H1 (cell line): ENCODE data around the gene SLC25A22. TPM values are rescaled to one million over a fixed set of nuclear protein-coding genes. Genes with fewer than 3 reads are reported as not detected.

Source experiments
- CTCF ChIA-PET: fragments of 300-600 bp; sonication (Branson Sonifier 250); formaldehyde crosslinking; loops from one replicate; lab custom pipeline; 2021; ENCODE audit not compliant: partially characterized antibody; lab: Charles Lee
- POLR2A ChIA-PET: fragments of 300-600 bp; sonication (Branson Sonifier 250); formaldehyde crosslinking; loops from one replicate; lab custom pipeline; 2021; ENCODE audit warnings: inconsistent platforms; ENCODE audit not compliant: partially characterized antibody; lab: Charles Lee
- DNase-seq, 2 experiments: peaks; one replicate each; pipeline versions ENCODE4 v3.0.0 to v3.0.0-alpha.2; 2010 to 2022; ENCODE audit warnings: low spot score in 2 of 2, low read depth in 1 of 2, mixed read lengths in 1 of 2
- FAIRE-seq: peaks from 2 replicates; lab custom pipeline; 2011; peaks lifted over from hg19 to GRCh38; lab: Jason Lieb, UNC
- H2AFZ ChIP-seq: 2 replicates; pipeline ENCODE4 v1.8.1; 2012; ENCODE audit warnings: low read length, inconsistent platforms
- H2AK5ac ChIP-seq: 2 replicates; pipeline ENCODE4 v1.6.1; 2013; ENCODE audit warnings: low read depth, low read length
- H2BK120ac ChIP-seq: replicated peaks from 2 replicates; pipeline ENCODE3; 2013; ENCODE audit warnings: low read depth, low read length, inconsistent platforms
- H2BK12ac ChIP-seq: 2 replicates; pipeline ENCODE4 v1.6.1; 2013; ENCODE audit warnings: low read depth, low read length
- H2BK15ac ChIP-seq: 2 replicates; pipeline ENCODE4 v1.6.1; 2013; ENCODE audit warnings: low read length
- H2BK20ac ChIP-seq: 2 replicates; pipeline ENCODE4 v1.6.1; 2013; ENCODE audit warnings: low read length
- H2BK5ac ChIP-seq: 2 replicates; pipeline ENCODE4 v1.6.1; 2013; ENCODE audit warnings: low read depth, low read length
- H3K14ac ChIP-seq: 2 replicates; pipeline ENCODE4 v1.6.1; 2013; ENCODE audit warnings: inconsistent platforms; ENCODE audit not compliant: insufficient read length
- H3K18ac ChIP-seq: 2 replicates; pipeline ENCODE4 v1.6.1; 2013; ENCODE audit warnings: low read length; ENCODE audit errors: extremely low read depth
- H3K23ac ChIP-seq: 2 replicates; pipeline ENCODE4 v1.6.1; 2013; ENCODE audit warnings: inconsistent platforms; ENCODE audit not compliant: insufficient read length
- H3K23me2 ChIP-seq: 2 replicates; pipeline ENCODE4 v1.6.1; 2013; ENCODE audit warnings: low read depth, low read length
- H3K27ac ChIP-seq: 2 replicates; pipeline ENCODE4 v1.6.1; 2011; ENCODE audit warnings: low read depth, low read length, inconsistent platforms
- H3K27me3 ChIP-seq, 4 experiments: replicated peaks in 1 of 4; 1 replicate in 1 of 4; 2 replicates in 3 of 4; pipeline versions ENCODE4 v1.6.1 to v1.8.1; 2011 to 2013; ENCODE audit warnings: low read length in 3 of 4, mild to moderate bottlenecking in 3 of 4, inconsistent platforms in 2 of 4, mixed read lengths in 2 of 4, moderate library complexity in 1 of 4; ENCODE audit not compliant: control insufficient read depth in 3 of 4, insufficient read depth in 3 of 4; ENCODE audit errors: extremely low read depth in 1 of 4
- H3K36me3 ChIP-seq, 4 experiments: 2 replicates each; pipeline versions ENCODE4 v1.6.1 to v1.8.1; 2011 to 2013; ENCODE audit warnings: mild to moderate bottlenecking in 4 of 4, low read length in 3 of 4, moderate library complexity in 2 of 4, control low read depth in 1 of 4, inconsistent platforms in 1 of 4; ENCODE audit not compliant: insufficient read depth in 4 of 4, control insufficient read depth in 2 of 4
- H3K4ac ChIP-seq: replicated peaks from 2 replicates; pipeline ENCODE3; 2013; ENCODE audit warnings: low read length, low read depth, mixed read lengths, inconsistent platforms; ENCODE audit not compliant: insufficient read length
- H3K4me1 ChIP-seq, 4 experiments: replicated peaks in 1 of 4; 1 replicate in 1 of 4; 2 replicates in 3 of 4; pipeline versions ENCODE4 v1.6.1 to v1.8.1; 2011 to 2013; ENCODE audit warnings: low read length in 3 of 4, inconsistent platforms in 2 of 4, mixed read lengths in 1 of 4; ENCODE audit not compliant: insufficient read depth in 4 of 4, control insufficient read depth in 3 of 4
- H3K4me2 ChIP-seq, 2 experiments: 2 replicates each; pipeline versions ENCODE4 v1.6.1 to v1.8.1; 2011 to 2013; ENCODE audit warnings: low read depth in 2 of 2, low read length in 2 of 2, control low read depth in 1 of 2, inconsistent platforms in 1 of 2, mild to moderate bottlenecking in 1 of 2; ENCODE audit not compliant: insufficient read depth in 1 of 2
- H3K4me3 ChIP-seq, 4 experiments: fragments of 200-600, 300-600 bp in 1 of 4; sonication (generic), shearing (Covaris generic), sonication (Bioruptor Twin) in 1 of 4; 2 replicates each; pipeline versions ENCODE4 v1.5.1 to v1.8.1; 2011 to 2016; ENCODE audit warnings: low read length in 4 of 4, low read depth in 3 of 4, control low read depth in 2 of 4, inconsistent platforms in 2 of 4, mild to moderate bottlenecking in 2 of 4, mixed read lengths in 1 of 4, moderate library complexity in 1 of 4; ENCODE audit not compliant: insufficient read depth in 2 of 4; ENCODE audit errors: extremely low read depth in 1 of 4
- H3K56ac ChIP-seq: replicated peaks from 2 replicates; pipeline ENCODE3; 2013; ENCODE audit warnings: low read depth, mild to moderate bottlenecking, mixed read lengths, low read length, inconsistent platforms; ENCODE audit not compliant: insufficient read length
- H3K79me1 ChIP-seq: 2 replicates; pipeline ENCODE4 v1.6.1; 2013; ENCODE audit warnings: low read depth, low read length, control low read depth
- H3K79me2 ChIP-seq, 2 experiments: 2 replicates each; pipeline versions ENCODE4 v1.6.1 to v1.8.1; 2012 to 2013; ENCODE audit warnings: low read length in 2 of 2, mild to moderate bottlenecking in 2 of 2, inconsistent platforms in 1 of 2; ENCODE audit not compliant: insufficient read depth in 2 of 2, control insufficient read depth in 1 of 2
- H3K9ac ChIP-seq, 4 experiments: replicated peaks in 1 of 4; 1 replicate in 1 of 4; 2 replicates in 3 of 4; pipeline versions ENCODE4 v1.6.1 to v1.8.1; 2011 to 2013; ENCODE audit warnings: low read depth in 3 of 4, low read length in 3 of 4, control low read depth in 2 of 4, mild to moderate bottlenecking in 2 of 4, moderate library complexity in 2 of 4, inconsistent platforms in 1 of 4; ENCODE audit errors: extremely low read depth in 1 of 4
- H3K9me3 ChIP-seq, 2 experiments: 2 replicates each; pipeline versions ENCODE4 v1.6.1 to v1.8.1; 2012 to 2013; ENCODE audit warnings: mild to moderate bottlenecking in 2 of 2, moderate library complexity in 2 of 2, control low read depth in 1 of 2, inconsistent platforms in 1 of 2, low read depth in 1 of 2, low read length in 1 of 2, mixed read lengths in 1 of 2; ENCODE audit not compliant: insufficient read depth in 2 of 2
- H4K20me1 ChIP-seq, 2 experiments: replicated peaks in 1 of 2; 2 replicates each; pipeline versions ENCODE3 to v1.8.1; 2011 to 2013; ENCODE audit warnings: inconsistent platforms in 2 of 2, low read length in 2 of 2, mild to moderate bottlenecking in 1 of 2; ENCODE audit not compliant: insufficient read depth in 2 of 2, control insufficient read depth in 1 of 2
- H4K5ac ChIP-seq: 2 replicates; pipeline ENCODE4 v1.6.1; 2013; ENCODE audit warnings: low read length, low read depth, mixed read lengths, inconsistent platforms; ENCODE audit not compliant: insufficient read length
- H4K8ac ChIP-seq: 2 replicates; pipeline ENCODE4 v1.8.0; 2013; ENCODE audit warnings: mild to moderate bottlenecking, moderate library complexity, low read length, inconsistent platforms; ENCODE audit not compliant: insufficient read depth; ENCODE audit errors: extremely low read depth
- H4K91ac ChIP-seq: replicated peaks from 2 replicates; pipeline ENCODE3; 2013; ENCODE audit warnings: low read length, mixed read lengths, inconsistent platforms; ENCODE audit not compliant: insufficient read length
- BCL11A ChIP-seq, 2 experiments: IDR thresholded peaks; one replicate each; pipeline ENCODE4 v1.6.1; 2011; ENCODE audit warnings: low read depth in 2 of 2, low read length in 2 of 2, mild to moderate bottlenecking in 2 of 2
- CEBPB ChIP-seq: IDR thresholded peaks from 2 replicates; pipeline ENCODE4 v1.6.1; 2012; ENCODE audit warnings: low read depth, low read length
- CHD1 ChIP-seq: IDR thresholded peaks from 2 replicates; pipeline ENCODE4 v1.6.1; 2012; ENCODE audit warnings: low read depth, low read length, improper control_type of control experiment
- EP300 ChIP-seq, 2 experiments: IDR thresholded peaks; 1 replicate in 1 of 2; 2 replicates in 1 of 2; pipeline ENCODE4 v1.6.1; 2011 to 2012; ENCODE audit warnings: low read depth in 2 of 2, low read length in 2 of 2, mild to moderate bottlenecking in 2 of 2, borderline replicate concordance in 1 of 2, inconsistent platforms in 1 of 2, moderate library complexity in 1 of 2
- NRF1 ChIP-seq: IDR thresholded peaks from 2 replicates; pipeline ENCODE4 v1.6.1; 2011; ENCODE audit warnings: mild to moderate bottlenecking, low read depth, low read length, improper control_type of control experiment
- RBBP5 ChIP-seq: IDR thresholded peaks from 2 replicates; pipeline ENCODE4 v1.7.1; 2012; ENCODE audit warnings: low read depth, mild to moderate bottlenecking, inconsistent platforms, low read length, moderate library complexity, borderline replicate concordance
- RFX5 ChIP-seq: IDR thresholded peaks from 2 replicates; pipeline ENCODE4 v1.6.1; 2011; ENCODE audit warnings: low read depth, low read length, improper control_type of control experiment, borderline replicate concordance
- RNF2 ChIP-seq: fragments of 200-900, 300-1000 bp; sonication (generic); IDR thresholded peaks from 2 replicates; pipeline ENCODE4 v1.7.1; 2016; ENCODE audit warnings: borderline replicate concordance, low read depth, mild to moderate bottlenecking, antibody characterized with exemption, low read length; ENCODE audit not compliant: poor library complexity, severe bottlenecking; ENCODE audit errors: missing control alignments
- TEAD4 ChIP-seq: IDR thresholded peaks from 2 replicates; pipeline ENCODE4 v1.6.1; 2012; ENCODE audit warnings: low read depth, low read length, inconsistent platforms, mixed read lengths
- WGBS, 2 experiments: shearing (Covaris generic) in 1 of 2; methylation state at CpG; one replicate each; pipeline versions ENCODE4 v1.1.6 to v1.1.7; 2013 to 2015; ENCODE audit warnings: low lambda C conversion rate in 2 of 2, mixed read lengths in 2 of 2, inconsistent platforms in 1 of 2, low coverage in 1 of 2, missing lambda C conversion rate in 1 of 2; ENCODE audit not compliant: insufficient replicate concordance in 2 of 2, insufficient coverage in 1 of 2, insufficient read length in 1 of 2; ENCODE audit errors: extremely low coverage in 1 of 2, missing lambda C conversion rate in 1 of 2; 5-methylcytosine and 5-hydroxymethylcytosine counted together
- polyA plus RNA-seq, 7 experiments: library from polyadenylated mRNA; depleted of rRNA in 3 of 7; stranded (reverse) in 5 of 7; unstranded in 2 of 7; fragments of >200 nt in 5 of 7; fragments of 200-250 nt in 2 of 7; gene quantifications; 1 replicate in 5 of 7; 2 replicates in 1 of 7; 4 replicates in 1 of 7; pipeline versions ENCODE4 v1.2.1 to v1.2.3, GENCODE V29; 2011 to 2013; ENCODE audit warnings: missing spikeins in 2 of 7, mixed read lengths in 2 of 7
- total RNA-seq: library from RNA; stranded (reverse); fragmentation: NEBNext Ultra II Directional; extraction: Animal tissue kit (Norgen Biotek cat#: 25700); gene quantifications from 2 replicates; pipeline ENCODE4 v1.2.1, GENCODE V29; 2021
- TF ChIP-seq, protein P1 (sequence below), 3 experiments: IDR thresholded peaks; 1 replicate in 2 of 3; 2 replicates in 1 of 3; pipeline versions ENCODE4 v1.5.1 to v1.6.1; 2011; ENCODE audit warnings: low read length in 3 of 3, mild to moderate bottlenecking in 3 of 3, inconsistent platforms in 2 of 3, low read depth in 1 of 3, moderate library complexity in 1 of 3; ENCODE audit not compliant: insufficient read depth in 1 of 3; ENCODE audit errors: control extremely low read depth in 1 of 3

Gene SLC25A22
- total and polyA plus RNA-seq, 2 of the 8 experiments (the other 6 are each of a cell fraction or from before 2014, with no cell fraction given) = 31.5 to 48.0 TPM

DNA sequence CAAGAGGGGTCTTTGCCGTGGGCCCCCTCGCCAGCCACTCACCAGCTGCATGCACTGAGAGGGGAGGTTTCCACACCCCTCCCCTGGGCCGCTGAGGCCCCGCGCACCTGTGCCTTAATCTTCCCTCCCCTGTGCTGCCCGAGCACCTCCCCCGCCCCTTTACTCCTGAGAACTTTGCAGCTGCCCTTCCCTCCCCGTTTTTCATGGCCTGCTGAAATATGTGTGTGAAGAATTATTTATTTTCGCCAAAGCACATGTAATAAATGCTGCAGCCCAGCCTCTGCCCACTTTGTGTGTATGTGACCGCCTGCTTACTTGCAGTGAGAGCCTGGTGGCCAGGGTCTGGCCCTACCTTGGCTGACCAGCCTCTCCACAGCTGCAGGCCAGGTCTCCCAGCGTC lies 26.9 kb upstream of the SLC25A22 start:
- Histone ChIP-seq H4K5ac (no peak overlapping the region), H2BK20ac (no peak overlapping the region), H4K8ac (no peak overlapping the region), H3K56ac (no peak overlapping the region), H3K4me2 (no peak overlapping the region), H3K4ac (no peak overlapping the region), H3K79me1 (peaks cover 8% of the 10 kb centered on the region), H4K20me1 (peaks cover 0 to 14% of the 10 kb centered on the region in 2 experiments), H2BK5ac (no peak overlapping the region), H3K79me2 (peaks cover 0 to 5% of the 10 kb centered on the region in 2 experiments; a peak in 1 of 4 replicates), H3K9ac (no peak overlapping the region), H3K14ac (no peak overlapping the region), H3K23ac (no peak overlapping the region), H3K27ac (no peak overlapping the region), H2BK12ac (no peak overlapping the region), H3K4me1 (peaks cover 0 to 33% (median 26%) of the 10 kb centered on the region in 4 experiments; a peak in 6 of 7 replicates), H3K18ac (no peak overlapping the region), H4K91ac (no peak overlapping the region), H2BK120ac (no peak overlapping the region), H3K9me3 (no peaks in the 10 kb centered on the region), H2AFZ (no peak overlapping the region), H2BK15ac (no peak overlapping the region), H3K27me3 (peaks cover 0 to 20% (median 11%) of the 10 kb centered on the region in 4 experiments; a peak in 5 of 7 replicates), H3K36me3 (peaks cover 0 to 10% (median 1%) of the 10 kb centered on the region in 4 experiments; a peak in 1 of 8 replicates), H2AK5ac (no peak overlapping the region), H3K23me2 (peaks cover 16% of the 10 kb centered on the region), H3K4me3 (no peak overlapping the region)
- DNase-seq (no peak), FAIRE-seq (no peak)
- CTCF ChIA-PET = interaction anchor here (0.9 to 1.4 kb wide), 4 partner anchors 13 to 32 kb away, joined by 3 to 4 read pairs (median 4); no protein-coding TSS in a partner anchor
- POLR2A ChIA-PET = interaction anchor here (1.4 to 53.0 kb wide), 3 partner anchors 5 to 26 kb away, joined by 5 to 1917 read pairs (median 1917); partner anchors contain the start of genes CD151, CEND1, CRACR2B and PIDD1
- 79% methylated on average over 10 of the region's 11 CpGs; no CpG with 5 or more reads in 1 of the 2 experiments for WGBS, 2 experiments
- no peak for TF ChIP-seq NRF1
- TF ChIP-seq TEAD4 = no peak
- no peak for TF ChIP-seq RFX5
- TF ChIP-seq BCL11A (IDR thresholded peaks at IDR 0.05; ENCODE audit: low read depth in 2 of 2, low read length in 2 of 2) = no peak
- no peak for TF ChIP-seq EP300 (IDR thresholded peaks at IDR 0.05; ENCODE audit: borderline replicate concordance in 1 of 2, low read depth in 2 of 2, low read length in 2 of 2)
- no peak for TF ChIP-seq RNF2
- TF ChIP-seq CEBPB = no peak
- TF ChIP-seq CHD1 = no peak
- TF ChIP-seq, protein P1, sequence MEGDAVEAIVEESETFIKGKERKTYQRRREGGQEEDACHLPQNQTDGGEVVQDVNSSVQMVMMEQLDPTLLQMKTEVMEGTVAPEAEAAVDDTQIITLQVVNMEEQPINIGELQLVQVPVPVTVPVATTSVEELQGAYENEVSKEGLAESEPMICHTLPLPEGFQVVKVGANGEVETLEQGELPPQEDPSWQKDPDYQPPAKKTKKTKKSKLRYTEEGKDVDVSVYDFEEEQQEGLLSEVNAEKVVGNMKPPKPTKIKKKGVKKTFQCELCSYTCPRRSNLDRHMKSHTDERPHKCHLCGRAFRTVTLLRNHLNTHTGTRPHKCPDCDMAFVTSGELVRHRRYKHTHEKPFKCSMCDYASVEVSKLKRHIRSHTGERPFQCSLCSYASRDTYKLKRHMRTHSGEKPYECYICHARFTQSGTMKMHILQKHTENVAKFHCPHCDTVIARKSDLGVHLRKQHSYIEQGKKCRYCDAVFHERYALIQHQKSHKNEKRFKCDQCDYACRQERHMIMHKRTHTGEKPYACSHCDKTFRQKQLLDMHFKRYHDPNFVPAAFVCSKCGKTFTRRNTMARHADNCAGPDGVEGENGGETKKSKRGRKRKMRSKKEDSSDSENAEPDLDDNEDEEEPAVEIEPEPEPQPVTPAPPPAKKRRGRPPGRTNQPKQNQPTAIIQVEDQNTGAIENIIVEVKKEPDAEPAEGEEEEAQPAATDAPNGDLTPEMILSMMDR (IDR thresholded peaks at IDR 0.05; ENCODE audit: control extremely low read depth in 1 of 3, insufficient read depth in 1 of 3, low read depth in 1 of 3, low read length in 3 of 3) = no peak
- no peak for TF ChIP-seq RBBP5
